ENCODE results near the gene COL4A2.

The COL4A2 gene

DNA sequence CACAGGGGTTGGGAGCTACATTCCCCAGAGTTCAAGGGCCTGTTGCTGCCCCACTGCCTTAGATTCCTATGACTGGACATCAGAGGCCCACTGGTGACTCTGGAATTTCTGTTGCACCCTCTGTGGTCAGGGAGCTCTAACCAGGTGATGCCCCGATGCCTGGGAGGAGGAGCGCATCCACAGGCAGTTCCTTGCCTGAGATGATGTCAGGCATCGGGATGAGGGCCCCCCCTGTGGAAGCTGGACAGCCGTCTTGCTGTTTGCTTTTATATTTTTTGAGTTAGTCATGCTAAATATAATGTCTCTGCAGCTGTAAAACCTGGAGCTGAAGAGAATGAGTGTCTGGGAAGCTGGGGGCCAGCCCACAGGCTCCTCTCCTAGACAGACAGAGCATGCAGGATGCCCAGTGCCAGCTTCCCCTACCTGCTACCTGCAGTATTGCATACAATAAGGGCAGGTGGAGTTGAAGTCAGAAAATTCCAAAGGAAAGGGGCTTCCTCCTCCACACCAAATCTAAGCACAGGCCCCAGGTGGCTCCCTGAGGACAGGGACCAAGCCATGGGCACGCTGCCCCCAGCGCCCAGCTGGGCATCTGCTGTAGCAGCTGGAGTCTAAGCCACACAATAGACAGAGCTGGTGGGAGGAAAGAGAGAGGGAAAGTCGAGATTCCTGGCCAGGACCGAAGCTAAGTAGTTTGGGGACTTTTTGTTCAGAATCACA, 16.2 kb downstream of the COL4A2 start:
- DNase-seq: no peak

DNA sequence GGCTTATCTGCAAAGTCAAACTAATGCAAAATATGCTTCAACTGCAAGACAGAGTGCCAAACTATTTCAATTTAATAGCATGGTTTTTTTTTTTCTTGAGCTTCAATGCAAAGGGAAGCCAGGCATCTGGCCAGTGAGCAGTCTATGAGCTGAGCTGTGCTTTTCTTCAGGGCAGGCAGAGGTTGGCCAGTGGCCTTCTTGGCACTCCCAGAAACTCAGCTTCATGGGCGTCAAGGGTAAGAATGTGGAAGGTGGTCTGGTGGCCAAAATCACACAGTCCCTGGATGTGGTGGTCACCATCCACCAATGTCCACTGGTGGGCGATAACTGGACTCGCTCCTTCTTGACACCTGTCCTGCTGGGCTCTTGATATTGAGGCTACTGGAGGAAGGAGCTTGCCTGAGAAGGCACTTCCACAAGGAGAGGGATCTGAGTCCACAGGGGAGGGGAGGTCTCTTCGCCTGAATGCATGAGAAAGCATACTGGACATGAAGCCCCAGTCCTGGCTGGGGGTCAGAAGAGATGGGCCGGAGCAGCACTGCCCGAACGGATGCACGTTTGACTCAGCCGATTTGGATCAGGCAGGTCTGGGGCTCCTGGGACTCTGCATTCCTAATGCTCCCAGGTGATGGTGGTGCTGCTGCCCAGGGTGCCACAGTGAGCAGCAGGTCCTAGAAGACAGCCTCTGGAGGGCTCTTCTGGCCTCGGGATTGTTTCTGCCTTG, 17.1 kb downstream of the COL4A2 start:
- no peak for DNase-seq

DNA sequence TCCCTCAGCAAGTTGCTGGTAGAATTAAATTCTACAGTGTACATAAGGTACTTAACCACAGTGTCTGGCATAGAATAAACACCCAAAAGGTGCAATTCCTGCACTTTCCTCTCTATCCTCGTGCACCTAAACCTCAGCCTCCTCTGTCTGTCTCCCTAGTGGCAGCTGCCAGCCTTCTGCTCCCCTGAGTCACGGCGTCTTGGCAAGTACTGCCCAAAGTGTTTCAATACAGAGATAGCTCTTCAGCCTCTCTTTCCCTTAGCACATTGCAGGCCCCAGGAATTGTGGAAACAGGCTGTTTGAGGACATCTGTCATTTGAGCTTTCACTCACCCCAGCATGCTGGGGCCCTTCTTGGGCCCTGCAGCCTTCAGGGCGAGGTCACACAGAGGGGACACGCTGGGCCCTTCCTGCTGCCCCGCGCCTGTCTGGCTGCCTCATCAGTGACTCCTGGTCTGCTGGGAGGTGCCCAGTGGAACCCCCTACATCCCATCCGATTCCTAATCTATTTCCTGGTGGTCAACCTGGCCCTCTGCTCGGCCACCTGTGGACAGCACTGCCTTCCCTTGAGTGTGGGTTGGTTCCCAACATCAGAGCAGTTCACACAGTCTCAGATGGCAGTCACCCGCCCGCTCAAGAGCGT, 19.3 kb downstream of the COL4A2 start:
- no peak for DNase-seq

GRCh38 chr13:110327051-110327721, 20.1 kb downstream of the COL4A2 start:
- no peak for DNase-seq

DNA sequence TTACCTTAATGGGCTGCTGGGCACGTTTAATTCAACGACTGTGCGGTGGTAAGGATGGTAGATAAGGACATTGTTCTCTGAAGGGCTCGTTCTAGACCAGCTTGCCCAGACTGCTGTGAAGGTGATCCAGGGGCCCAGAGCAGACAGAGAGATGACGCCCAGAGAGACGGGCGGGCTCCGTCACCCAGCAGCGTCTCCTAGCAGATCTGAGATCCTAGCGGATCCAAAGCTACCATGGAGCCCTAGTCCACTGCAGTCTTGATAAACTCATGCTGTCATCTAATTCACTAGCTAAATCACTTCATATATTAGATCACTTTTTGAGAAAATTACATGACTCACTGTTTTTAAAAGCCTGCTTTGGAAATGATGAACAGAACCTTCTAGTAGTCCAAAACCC, 21.5 kb downstream of the COL4A2 start:
- no peak for DNase-seq

- DNase-seq: no peak
Observed at GRCh38 chr13:110329258-110329657, 22.2 kb downstream of the COL4A2 start.

GRCh38 chr13:110329798-110330461, 22.8 kb downstream of the COL4A2 start:
- no peak for DNase-seq

- no peak for DNase-seq
Observed at GRCh38 chr13:110330491-110331011, 23.5 kb downstream of the COL4A2 start.

DNA sequence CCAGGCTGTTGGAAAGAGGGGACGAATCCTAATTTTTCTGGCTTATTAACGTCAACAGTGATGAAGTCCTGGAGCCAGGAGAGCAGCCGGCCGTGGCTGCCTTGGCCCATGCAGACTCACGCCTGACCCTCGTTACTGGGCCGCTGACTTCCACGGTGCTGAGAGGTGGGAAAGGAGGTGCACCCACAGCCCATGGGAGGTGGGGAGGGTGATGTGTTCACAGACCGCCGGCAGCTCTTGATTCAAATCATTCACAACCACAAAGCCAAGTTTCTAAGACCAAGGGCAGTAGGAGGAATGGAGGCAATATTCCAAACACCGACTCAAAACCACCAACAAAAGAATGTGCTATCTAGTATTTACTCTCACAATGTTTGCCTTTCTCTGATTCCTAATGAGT, 24.3 kb downstream of the COL4A2 start:
- no peak for DNase-seq

DNA sequence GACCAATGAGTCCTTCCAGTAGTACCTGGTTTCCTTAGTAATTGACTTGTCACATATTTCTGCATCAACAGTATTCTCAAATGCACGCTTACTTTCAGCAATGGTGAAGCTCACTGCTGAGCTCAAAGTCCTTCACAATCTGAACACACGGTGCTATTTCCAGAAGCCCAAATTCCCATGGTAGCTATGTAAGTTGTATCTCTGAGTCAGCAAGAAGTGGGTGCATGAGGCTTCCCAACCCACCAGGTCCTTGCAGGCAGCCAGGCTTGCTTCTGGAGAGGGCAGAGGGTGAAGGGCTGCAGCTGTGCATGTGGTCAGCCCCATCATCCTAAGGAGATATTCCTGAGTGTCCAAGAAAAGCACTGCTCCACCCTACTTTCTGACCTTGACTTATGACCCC, 25.7 kb downstream of the COL4A2 start:
- DNase-seq: no peak

DNA sequence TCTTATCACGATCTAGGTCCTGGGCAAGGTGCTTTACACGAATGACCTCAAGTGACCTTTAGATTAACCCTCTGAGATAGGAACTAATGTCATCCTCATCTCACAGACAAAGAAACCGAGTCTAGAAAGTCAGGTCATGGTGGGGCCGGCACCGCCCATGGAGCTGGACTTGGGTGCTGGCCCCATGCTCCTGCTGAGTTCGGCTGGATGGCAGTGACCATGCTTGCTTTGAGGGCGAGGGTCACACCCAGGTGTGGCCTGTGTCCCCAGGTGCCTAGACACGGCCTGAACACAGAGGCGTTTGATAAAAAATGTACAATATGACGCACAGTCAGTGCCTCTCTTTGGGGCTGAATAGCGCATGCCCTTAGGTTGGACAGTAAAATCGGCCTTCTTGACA, 26.8 kb downstream of the COL4A2 start:
- no peak for DNase-seq

DNA sequence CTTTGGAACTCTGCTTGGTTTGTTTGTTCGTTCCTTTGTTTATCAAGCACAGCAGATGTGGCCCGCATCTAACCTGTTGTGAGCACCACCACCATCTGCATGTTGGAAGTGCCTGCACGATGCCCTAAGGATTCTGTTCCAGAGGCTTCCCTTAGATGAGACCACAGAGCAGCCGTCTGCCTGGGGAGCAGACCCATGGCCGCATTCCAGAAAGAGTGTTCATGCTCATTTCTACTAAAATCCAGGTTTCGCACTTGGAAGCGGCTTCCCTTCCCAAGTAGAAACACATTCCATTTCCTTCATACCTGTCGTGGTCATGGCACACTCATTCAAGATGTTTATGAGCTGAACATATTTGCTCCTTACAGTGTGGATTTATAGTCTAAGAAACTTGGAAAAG, 27.2 kb downstream of the COL4A2 start:
- no peak for DNase-seq

DNA sequence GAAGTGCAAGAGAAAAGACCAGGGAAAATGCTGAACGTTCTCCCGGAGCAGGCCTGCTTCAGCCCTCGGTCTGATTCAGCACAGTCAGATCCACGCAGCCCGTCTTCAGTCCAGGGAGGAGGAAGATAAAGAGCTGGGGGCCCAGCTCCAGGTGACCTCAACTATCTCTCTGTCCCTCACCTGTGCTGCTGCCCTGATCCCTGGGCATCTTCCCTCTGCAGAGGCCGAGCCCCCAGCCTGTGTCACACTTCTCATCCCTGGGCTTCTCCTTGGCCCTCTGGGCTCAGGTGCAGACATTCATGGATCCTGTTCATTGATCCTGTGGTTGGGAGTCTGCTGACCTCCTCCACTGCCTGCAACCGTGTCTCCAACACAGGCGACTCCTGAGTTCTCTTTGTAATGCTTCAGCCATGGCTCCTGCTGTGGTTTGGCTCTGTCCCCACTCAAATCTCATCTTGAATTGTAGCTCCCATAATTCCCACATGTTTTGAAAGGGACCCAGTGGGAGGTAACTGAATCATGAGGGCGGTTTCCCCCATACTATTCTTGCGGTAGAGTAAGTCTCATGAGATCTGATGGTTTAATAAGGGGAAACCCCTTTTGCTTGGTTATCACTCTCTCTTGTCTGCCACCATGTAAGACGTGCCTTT, 27.9 kb downstream of the COL4A2 start:
- DNase-seq: no peak

GRCh38 chr13:110336108-110336507, 29.0 kb downstream of the COL4A2 start:
- DNase-seq: no peak

GRCh38 chr13:110336681-110337080, 29.6 kb downstream of the COL4A2 start:
- DNase-seq: no peak

GRCh38 chr13:110337247-110337646, 30.2 kb downstream of the COL4A2 start:
- DNase-seq: no peak

DNA sequence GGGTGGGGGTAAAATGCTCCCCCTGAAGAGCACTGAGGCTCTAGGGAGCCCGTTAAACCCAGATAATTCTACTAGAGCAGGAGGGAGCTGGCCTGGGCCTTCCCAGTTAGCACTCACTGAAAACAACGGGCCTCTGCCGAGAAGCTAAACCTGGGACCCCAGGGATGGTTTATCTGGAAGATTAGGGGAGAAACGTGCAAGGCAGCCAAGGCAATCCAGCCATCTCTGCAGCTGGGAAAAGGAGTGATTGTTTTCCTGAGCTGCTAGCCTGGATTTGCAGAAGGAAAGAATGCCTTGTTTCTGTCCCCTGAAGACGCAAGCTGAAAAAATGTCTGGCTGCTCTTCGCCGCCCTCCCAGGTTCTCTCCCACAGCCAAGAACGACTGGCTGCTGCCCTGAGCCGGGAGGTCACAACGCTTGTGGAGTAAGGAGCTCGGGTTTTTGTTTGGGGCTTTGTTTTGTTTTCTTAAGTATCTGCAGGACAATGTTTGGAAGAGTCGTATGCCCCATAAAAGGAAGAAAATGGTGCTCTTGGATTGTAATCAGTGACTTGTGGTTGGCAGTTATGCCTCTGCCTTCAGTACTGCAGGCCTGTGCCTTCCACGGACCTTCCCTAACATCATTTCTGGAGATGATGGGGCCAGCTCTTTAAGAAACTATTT, 31.5 kb downstream of the COL4A2 start:
- no peak for DNase-seq

- DNase-seq: no peak
Observed at GRCh38 chr13:110339263-110339662, 32.2 kb downstream of the COL4A2 start.

DNA sequence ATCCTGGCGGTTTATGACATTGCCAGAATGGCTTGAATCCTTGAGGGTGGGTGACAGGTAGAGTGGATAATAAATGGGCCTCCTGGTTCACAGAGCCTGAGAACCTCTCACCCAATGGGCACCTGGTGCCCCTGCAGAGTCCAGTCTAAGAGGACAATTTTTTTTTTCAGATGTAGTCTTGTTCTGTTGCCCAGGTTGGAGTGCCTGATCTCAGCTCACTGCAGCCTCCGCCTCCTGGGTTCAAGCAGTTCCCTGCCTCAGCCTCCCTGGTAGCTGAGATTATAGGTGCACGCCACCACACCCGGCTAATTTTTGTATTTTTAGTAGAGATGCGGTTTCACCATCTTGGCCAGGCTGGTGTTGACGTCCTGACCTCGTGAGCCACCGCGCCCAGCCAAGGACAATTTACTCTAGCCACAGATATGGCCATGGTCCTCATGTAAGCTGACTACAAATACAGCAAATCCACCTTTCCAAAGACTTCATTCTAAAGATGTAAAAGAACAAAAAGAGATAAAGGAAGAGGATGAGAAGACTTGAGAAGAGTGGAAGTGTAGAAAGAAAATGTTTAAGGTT, 33.0 kb downstream of the COL4A2 start:
- DNase-seq: no peak

GRCh38 chr13:110340812-110341444, 33.8 kb downstream of the COL4A2 start:
- no peak for DNase-seq
